Heart left ventricle (tissue), 16 donors: ENCODE measurements around the gene KCNC1. TPM values are rescaled to one million over a fixed set of nuclear protein-coding genes. Genes with fewer than 3 reads are reported as not detected.

Experiments
- ATAC-seq, 4 donors: fragments of 200-7000 bp; cut with Tn5 transposase; one replicate each; pipeline ENCODE4 v1.9.1; 2020 to 2022; ENCODE audit warnings: moderate library complexity in 4 of 4, mild to moderate bottlenecking in 3 of 4, moderate number of reproducible peaks in 1 of 4
- DNase-seq, 5 donors: peaks; one replicate each; pipeline ENCODE4 v3.0.0-alpha.2; 2020
- H3K27ac ChIP-seq, 12 donors: fragments of 200-600 bp; sonication (generic) in 4 of 12; one replicate each; pipeline versions ENCODE4 v1.5.0 to v1.8.0; 2016 to 2022; ENCODE audit warnings: mild to moderate bottlenecking in 2 of 12
- H3K27me3 ChIP-seq, 9 donors: fragments of 200-600 bp; sonication (generic) in 2 of 9; one replicate each; pipeline versions ENCODE4 v1.5.1 to v1.8.0; 2016 to 2022; ENCODE audit warnings: mild to moderate bottlenecking in 3 of 9
- H3K36me3 ChIP-seq, 9 donors: fragments of 200-600 bp; sonication (generic) in 2 of 9; one replicate each; pipeline versions ENCODE4 v1.5.0 to v1.8.0; 2018 to 2022; ENCODE audit warnings: mild to moderate bottlenecking in 2 of 9
- H3K4me1 ChIP-seq, 12 donors: fragments of 200-600 bp; sonication (generic) in 4 of 12; one replicate each; pipeline versions ENCODE4 v1.5.0 to v1.8.0; 2016 to 2022; ENCODE audit warnings: mild to moderate bottlenecking in 3 of 12
- H3K4me3 ChIP-seq, 12 donors: fragments of 200-600 bp; sonication (generic) in 4 of 12; one replicate each; pipeline versions ENCODE4 v1.5.0 to v1.8.0; 2017 to 2022; ENCODE audit warnings: mild to moderate bottlenecking in 9 of 12, moderate library complexity in 4 of 12
- H3K9me3 ChIP-seq, 12 donors: fragments of 200-600 bp; sonication (generic) in 4 of 12; one replicate each; pipeline versions ENCODE4 v1.5.0 to v1.8.0; 2016 to 2022; ENCODE audit warnings: mild to moderate bottlenecking in 1 of 12
- CTCF ChIP-seq, 12 donors: fragments of 200-600 bp; sonication (generic) in 4 of 12; IDR thresholded peaks; one replicate each; pipeline versions ENCODE4 v1.5.0 to v1.8.0; 2018 to 2022; ENCODE audit warnings: antibody characterized with exemption in 12 of 12, mild to moderate bottlenecking in 5 of 12
- POLR2A ChIP-seq, 2 donors: fragments of 450-650 bp; IDR thresholded peaks; one replicate each; pipeline ENCODE4 v1.6.1; 2017; ENCODE audit warnings: antibody characterized with exemption in 2 of 2, mild to moderate bottlenecking in 2 of 2, moderate library complexity in 2 of 2
- WGBS, 4 donors: extraction: QIAGEN DNeasy Blood & Tissue Kit in 2 of 4; methylation state at CpG; one replicate each; pipeline versions ENCODE4 v1.1.5 to v1.1.7; 2013 to 2018; 5-methylcytosine and 5-hydroxymethylcytosine counted together
- intact Hi-C, 10 donors: fragments of 100-400 bp; cut with DNase I; formaldehyde crosslinking; loops; one replicate each; pipeline versions ENCODE4 v1.11.1 to v1.14.2; 2022
- polyA plus RNA-seq, 2 donors: library from polyadenylated mRNA; stranded (reverse); fragments of 200-250 nt; gene quantifications; one replicate each; pipeline ENCODE4 v1.2.3, GENCODE V29; 2013
- total RNA-seq, 9 donors: library from RNA; depleted of rRNA in 2 of 9; stranded (reverse); fragments of >200 nt in 2 of 9; fragmentation: NEBNext Ultra II Directional in 3 of 9; extraction: Animal tissue kit (Norgen Biotek cat#: 25700) in 3 of 9; gene quantifications; one replicate each; pipeline versions ENCODE4 v1.1.0 to v1.2.4, GENCODE V29; 2016 to 2023
- donor health status: ischemic (EF 13 %, LVEDD 7.1; RV severe dilation, severe dysfunction).
- donor health status: healthy with polysubstance abuse.
- donor health status: DM: no; HTN: yes; CAD: no.
- donor health status: DM: no; HTN: no; CAD: no.
- donor health status: ischemic (EF 25% LVEDD 6.9; RV normal size, moderate dysfunction).
- donor health status: ischemic (EF 25% LVEDD 5.7; RV mildly dilated, moderate dysfunction).
- donor health status: healthy.
- donor health status: DM: yes; HTN: yes; CAD: no.
- donor health status: ischemic (EF 35%, LVEDD 5.7; RV mildly dilated, moderate dysfunction).
- donor health status: nonischemic (EF 11% LVEDD 7.7; RV severe dilation, severe dysfunction).
- donor health status: DM: yes; HTN: yes; CAD: no.
- donor health status: PGD.
- donor health status: ischemic (EF 29% LVEDD 5.4; RV normal size, mild dysfunction).
- donor health status: nonischemic (EF 23%, LVEDD 6.1; RV moderate dilation, normal function).

The KCNC1 gene
- total and polyA plus RNA-seq, 11 donors: 0.02 to 0.25 (median 0.05) TPM; not detected in 8

DNA sequence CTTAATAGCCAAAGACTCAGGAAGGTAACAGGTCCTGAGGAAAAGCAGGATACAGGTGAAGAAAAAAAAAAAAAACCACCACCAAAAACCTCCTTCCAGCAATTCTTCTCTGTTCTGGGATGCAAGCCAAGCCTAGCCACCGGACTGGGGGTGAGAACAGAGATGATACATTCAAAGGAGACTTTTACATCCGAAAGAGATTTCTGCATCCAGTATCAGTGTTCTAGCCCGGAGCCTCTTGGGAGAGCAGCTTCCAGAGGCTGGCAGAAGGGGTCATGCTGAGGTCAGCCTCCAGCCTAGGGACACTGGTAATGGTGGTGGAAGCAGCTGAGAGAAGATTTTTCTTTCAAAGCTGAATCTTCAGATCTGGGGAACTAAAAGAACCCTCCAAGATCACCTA lies 76.2 kb downstream of the KCNC1 start:
- ATAC-seq (peak; percentile 17 to 57 (median 52)), DNase-seq (peak in 2 of 5 donors; percentile 16 to 30)
- TF ChIP-seq CTCF (IDR thresholded peaks at IDR 0.05) (no peak), POLR2A (IDR thresholded peaks at IDR 0.05) (no peak)
- H3K4me3 ChIP-seq: no peak overlapping the region
- intact Hi-C loops: no loop called here
- H3K36me3 ChIP-seq: no peaks in the 10 kb centered on the region
- H3K9me3 ChIP-seq: no peaks in the 10 kb centered on the region
- H3K27ac ChIP-seq: no peak overlapping the region
- H3K27me3 ChIP-seq: no peaks in the 10 kb centered on the region
- 11 to 19% (median 15%) methylated on average over 3 of the region's 3 CpGs for WGBS, 4 donors
- peaks cover 0 to 47% (median 25%) of the 10 kb centered on the region in 12 donors for H3K4me1 ChIP-seq

DNA sequence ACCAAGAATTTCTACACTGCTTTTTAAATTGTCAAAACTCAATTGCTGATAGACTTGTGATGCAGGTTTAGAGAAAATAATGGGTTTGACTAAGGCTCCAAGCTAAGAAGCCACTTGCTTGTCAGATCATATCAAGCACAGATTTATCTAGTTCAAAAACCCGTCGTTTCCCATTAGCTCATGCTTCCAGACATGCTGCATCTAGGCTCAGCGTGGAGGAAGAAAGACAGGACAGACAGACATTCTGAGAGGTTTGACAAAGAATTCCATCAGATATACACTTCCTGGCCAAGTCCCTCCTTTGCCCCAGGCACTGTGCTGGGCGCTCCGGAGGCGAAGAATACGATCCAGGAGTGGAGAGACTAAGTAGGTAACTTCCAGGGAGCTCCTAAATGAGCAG lies 76.8 kb downstream of the KCNC1 start:
- no peak for ATAC-seq

DNA sequence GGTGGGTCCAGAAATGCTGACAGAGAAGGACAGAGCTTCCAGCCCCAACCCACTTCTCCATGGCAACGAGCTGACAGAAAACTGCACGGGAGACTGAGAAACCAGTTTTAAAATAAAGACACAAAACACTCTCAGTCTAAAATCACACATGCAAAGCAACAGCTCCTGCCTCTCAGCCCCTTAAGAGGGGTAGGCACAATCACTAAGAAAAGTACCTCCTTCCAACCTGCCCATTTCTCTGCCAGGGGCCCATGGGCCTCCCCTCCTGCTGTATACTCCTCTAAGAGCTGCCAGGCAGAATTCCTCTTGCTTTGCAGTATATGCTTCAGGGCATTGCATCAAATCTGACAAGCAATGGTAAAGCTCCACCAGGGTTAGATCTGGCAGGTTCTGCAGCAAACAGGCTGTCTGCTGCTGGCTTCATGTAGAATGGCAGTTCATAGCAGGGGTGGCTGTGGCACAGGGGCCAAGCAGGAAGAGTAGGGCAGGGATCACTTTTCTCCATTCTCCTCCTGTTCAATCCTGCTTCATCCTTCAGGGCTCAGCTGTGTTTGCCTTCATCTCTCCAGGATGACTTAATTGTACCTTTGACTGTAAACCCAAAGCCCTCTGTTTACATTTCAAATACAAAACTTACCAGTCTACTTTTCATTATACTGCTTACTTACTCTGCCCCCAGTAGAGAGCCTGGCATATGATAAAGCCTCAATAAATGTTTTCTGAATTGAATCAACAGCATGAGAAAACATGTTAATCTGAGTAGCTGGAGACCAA lies 77.7 kb downstream of the KCNC1 start:
- no peak overlapping the region for H3K4me3 ChIP-seq
- intact Hi-C loops: no loop called here
- no peaks in the 10 kb centered on the region for H3K27me3 ChIP-seq
- no peaks in the 10 kb centered on the region for H3K9me3 ChIP-seq
- no peaks in the 10 kb centered on the region for H3K36me3 ChIP-seq
- 67 to 86% (median 69%) methylated on average over 2 of the region's 2 CpGs for WGBS, 4 donors
- peaks cover 0 to 45% (median 27%) of the 10 kb centered on the region in 12 donors for H3K4me1 ChIP-seq
- H3K27ac ChIP-seq: no peak overlapping the region
- ATAC-seq (no peak), DNase-seq (no peak)
- TF ChIP-seq POLR2A (IDR thresholded peaks at IDR 0.05) (no peak), CTCF (IDR thresholded peaks at IDR 0.05) (no peak)

More for the DNA sequence above, 76.8 kb downstream of the KCNC1 start:
- Histone ChIP-seq H3K4me1 (peaks cover 0 to 45% (median 25%) of the 10 kb centered on the region in 12 donors), H3K36me3 (no peaks in the 10 kb centered on the region), H3K27ac (no peak overlapping the region), H3K9me3 (no peaks in the 10 kb centered on the region), H3K27me3 (no peaks in the 10 kb centered on the region), H3K4me3 (no peak overlapping the region)
- intact Hi-C loops: no loop called here
- 74 to 84% (median 81%) methylated on average over 7 of the region's 7 CpGs for WGBS, 4 donors
- TF ChIP-seq CTCF (IDR thresholded peaks at IDR 0.05) (no peak), POLR2A (IDR thresholded peaks at IDR 0.05) (no peak)
- no peak for DNase-seq

DNA sequence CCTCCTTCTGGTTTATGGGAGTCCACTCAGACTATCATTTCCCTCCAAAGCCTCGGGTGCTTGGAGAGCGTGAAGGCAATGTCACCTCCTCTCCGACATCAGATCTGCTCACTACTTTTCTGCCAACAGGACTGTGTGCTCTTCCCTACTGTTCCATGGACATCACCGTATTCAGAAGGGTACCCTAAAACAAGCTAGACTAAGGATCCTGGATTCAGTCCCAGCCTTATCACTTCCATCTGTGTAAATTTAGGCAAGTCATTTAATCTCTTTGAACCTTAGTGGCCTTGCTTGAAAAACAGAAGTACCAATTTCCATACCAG lies 78.2 kb downstream of the KCNC1 start:
- H3K27ac ChIP-seq: no peak overlapping the region
- peaks cover 0 to 45% (median 27%) of the 10 kb centered on the region in 12 donors for H3K4me1 ChIP-seq
- no peaks in the 10 kb centered on the region for H3K27me3 ChIP-seq
- H3K9me3 ChIP-seq: no peaks in the 10 kb centered on the region
- no peak for DNase-seq
- H3K36me3 ChIP-seq: no peaks in the 10 kb centered on the region
- no peak for ATAC-seq
- intact Hi-C loops: no loop called here
- 63 to 79% (median 72%) methylated on average over 4 of the region's 4 CpGs for WGBS, 4 donors
- no peak for TF ChIP-seq CTCF (IDR thresholded peaks at IDR 0.05)
- no peak for TF ChIP-seq POLR2A (IDR thresholded peaks at IDR 0.05)
- no peak overlapping the region for H3K4me3 ChIP-seq
